ENCODE data around the gene RASL12. TPM values are rescaled to one million over a fixed set of nuclear protein-coding genes. Genes with fewer than 3 reads are reported as not detected.

RASL12 gene, protein sequence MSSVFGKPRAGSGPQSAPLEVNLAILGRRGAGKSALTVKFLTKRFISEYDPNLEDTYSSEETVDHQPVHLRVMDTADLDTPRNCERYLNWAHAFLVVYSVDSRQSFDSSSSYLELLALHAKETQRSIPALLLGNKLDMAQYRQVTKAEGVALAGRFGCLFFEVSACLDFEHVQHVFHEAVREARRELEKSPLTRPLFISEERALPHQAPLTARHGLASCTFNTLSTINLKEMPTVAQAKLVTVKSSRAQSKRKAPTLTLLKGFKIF
- 0.12 and 0.39 TPM in 2 replicates for total RNA-seq (2022)
- Bru-seq, nascent RNA: percentile 8 among the genes with signal in this experiment
- BruChase-seq, experiment 1, labeled RNA remaining after a 6-hour chase: percentile 18 among the genes with signal in this experiment
- BruChase-seq, experiment 2, labeled RNA remaining after a 2-hour chase: percentile 13 among the genes with signal in this experiment
- long read RNA-seq: 0 reads

DNA sequence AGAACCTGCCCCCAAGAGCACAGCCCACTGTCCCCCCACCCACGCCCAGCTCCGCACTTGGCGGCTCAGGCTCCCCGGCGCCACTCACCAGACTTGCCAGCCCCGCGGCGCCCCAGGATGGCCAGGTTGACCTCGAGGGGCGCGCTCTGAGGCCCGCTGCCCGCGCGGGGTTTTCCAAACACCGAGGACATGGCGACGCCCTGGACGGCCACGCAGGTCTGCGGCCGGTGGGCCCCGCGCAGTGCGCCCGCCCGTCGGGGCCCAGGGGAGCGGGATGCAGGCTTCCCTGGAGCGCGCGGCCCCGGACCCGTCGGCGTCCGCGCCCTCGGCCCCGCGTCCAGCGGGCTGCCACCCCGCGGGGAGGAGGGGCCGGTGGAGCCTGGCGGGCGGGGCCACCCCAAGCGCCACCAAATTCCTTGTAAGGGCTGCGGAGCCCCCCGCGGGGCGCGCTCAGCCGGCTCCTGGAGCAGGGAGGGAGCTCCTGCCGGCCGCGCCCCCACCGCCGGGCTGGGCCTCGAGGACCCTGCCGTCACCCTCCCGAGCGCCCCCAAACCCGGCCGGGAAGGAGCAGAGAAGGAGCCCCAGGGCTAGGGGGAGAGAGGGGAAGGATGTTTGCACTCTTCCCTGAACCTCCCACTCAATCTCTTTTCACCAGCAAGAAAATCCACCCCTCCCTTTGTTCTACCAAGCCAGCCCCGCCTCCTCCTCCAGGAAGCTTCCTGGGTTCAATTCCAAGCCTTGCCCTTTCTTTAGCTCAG lies at the start of gene RASL12:
RASL12 (minus strand) TSS at position 347 of the 758 bp plus-strand sequence; CDS start at position 191, 156 bp downstream.
- H3K27ac Mint-ChIP-seq (ENCODE audit: unreplicated experiment): no peak within 1 kb of the TSS
- CTCF ChIA-PET: interaction anchor here (0.6 to 1.4 kb wide), 2 partner anchors 13 to 46 kb away, joined by 3 to 5 read pairs; no protein-coding TSS in a partner anchor
- no TSS peak for BruUV-seq (replicated peaks)

GRCh38 chr15:65115542-65115941 lies 47.8 kb upstream of the RASL12 start:
- CTCF ChIA-PET: interaction anchor here (0.6 kb wide), 1 partner anchor 67 kb away, joined by 6 read pairs; no protein-coding TSS in a partner anchor
- DNase-seq: no peak
- Mint-ChIP-seq H3K4me1 (ENCODE audit: low read depth, unreplicated experiment) (no peaks in the 10 kb centered on the region), H3K4me3 (ENCODE audit: low read depth, unreplicated experiment) (no peak overlapping the region), H3K27me3 (ENCODE audit: unreplicated experiment) (no peaks in the 10 kb centered on the region), H3K36me3 (ENCODE audit: insufficient read depth, unreplicated experiment) (peaks cover 26% of the 10 kb centered on the region), H3K27ac (ENCODE audit: unreplicated experiment) (no peak overlapping the region), H3K9me3 (ENCODE audit: low read depth, unreplicated experiment) (no peaks in the 10 kb centered on the region)
- intact Hi-C loops (cut with micrococcal nuclease; ENCODE audit: unreplicated experiment): no loop called here
- no peak for TF ChIP-seq CTCF (IDR thresholded peaks at IDR 0.05; ENCODE audit: unreplicated experiment)
- no TSS peak for BruUV-seq (replicated peaks)

More for the DNA sequence above, at the start of gene RASL12:
- peaks cover 17% of the 10 kb centered on the region for H3K4me1 Mint-ChIP-seq (ENCODE audit: low read depth, unreplicated experiment)
- DNase-seq: no peak
- TF ChIP-seq CTCF (IDR thresholded peaks at IDR 0.05; ENCODE audit: unreplicated experiment): no peak
- no peaks in the 10 kb centered on the region for H3K9me3 Mint-ChIP-seq (ENCODE audit: low read depth, unreplicated experiment)
- H3K27me3 Mint-ChIP-seq (ENCODE audit: unreplicated experiment): peaks cover 41% of the 10 kb centered on the region
- H3K36me3 Mint-ChIP-seq (ENCODE audit: insufficient read depth, unreplicated experiment): peaks cover 5% of the 10 kb centered on the region
- H3K4me3 Mint-ChIP-seq (ENCODE audit: low read depth, unreplicated experiment): peak within 1 kb of the TSS; percentile 55
- intact Hi-C loops (cut with micrococcal nuclease; ENCODE audit: unreplicated experiment): no loop called here

GRCh38 chr15:65115086-65115485 lies 47.3 kb upstream of the RASL12 start, which contains the start of gene UBAP1L:
UBAP1L (minus strand) TSS chr15:65115200; CDS start chr15:65106215, 8,985 bp downstream.
- Mint-ChIP-seq H3K4me3 (ENCODE audit: low read depth, unreplicated experiment) (no peak within 1 kb of the TSS), H3K4me1 (ENCODE audit: low read depth, unreplicated experiment) (no peaks in the 10 kb centered on the region), H3K36me3 (ENCODE audit: insufficient read depth, unreplicated experiment) (peaks cover 25% of the 10 kb centered on the region), H3K9me3 (ENCODE audit: low read depth, unreplicated experiment) (no peaks in the 10 kb centered on the region), H3K27me3 (ENCODE audit: unreplicated experiment) (no peaks in the 10 kb centered on the region), H3K27ac (ENCODE audit: unreplicated experiment) (no peak within 1 kb of the TSS)
- CTCF ChIA-PET: interaction anchor here (0.5 kb wide), 1 partner anchor 187 kb away, joined by 4 read pairs; no protein-coding TSS in a partner anchor
- intact Hi-C loops (cut with micrococcal nuclease; ENCODE audit: unreplicated experiment): no loop called here
- BruUV-seq (replicated peaks): no TSS peak
- no peak for DNase-seq
- TF ChIP-seq CTCF (IDR thresholded peaks at IDR 0.05; ENCODE audit: unreplicated experiment): no peak

DNA sequence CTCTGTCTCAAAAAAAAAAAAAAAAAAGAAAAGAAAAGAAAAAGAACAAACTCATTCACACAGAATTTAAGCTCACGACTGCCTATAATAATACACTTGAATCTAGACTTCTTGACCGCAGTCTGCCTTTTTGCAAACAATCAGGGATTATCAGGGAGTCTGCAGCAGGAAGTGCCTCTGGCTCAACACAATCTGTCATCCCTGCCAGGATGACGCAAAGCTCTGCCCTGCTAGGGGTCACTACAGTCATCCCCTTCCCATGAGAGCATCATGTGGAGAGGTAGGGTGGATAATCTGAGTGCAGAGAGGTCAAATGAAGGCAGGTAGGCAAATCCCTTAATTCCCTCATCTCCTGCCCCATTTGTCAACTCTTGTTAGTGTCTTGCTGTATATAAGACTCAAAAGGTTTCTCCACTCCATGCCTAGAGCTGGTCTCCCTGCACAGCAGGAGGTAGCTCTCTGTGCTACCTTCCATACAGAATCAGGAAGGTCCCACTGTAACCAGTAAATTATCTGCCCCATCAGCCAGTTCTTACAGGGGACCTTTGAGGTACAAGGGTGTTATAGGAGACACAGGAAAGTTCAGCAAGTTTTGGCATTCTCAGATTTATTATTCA lies 43.0 kb upstream of the RASL12 start:
- CTCF ChIA-PET: interaction anchor here (1.6 kb wide), 1 partner anchor 9 kb away, joined by 6 read pairs; no protein-coding TSS in a partner anchor
- Mint-ChIP-seq H3K4me1 (ENCODE audit: low read depth, unreplicated experiment) (no peaks in the 10 kb centered on the region), H3K27me3 (ENCODE audit: unreplicated experiment) (no peaks in the 10 kb centered on the region), H3K36me3 (ENCODE audit: insufficient read depth, unreplicated experiment) (no peaks in the 10 kb centered on the region), H3K9me3 (ENCODE audit: low read depth, unreplicated experiment) (no peaks in the 10 kb centered on the region), H3K4me3 (ENCODE audit: low read depth, unreplicated experiment) (no peak overlapping the region), H3K27ac (ENCODE audit: unreplicated experiment) (no peak overlapping the region)
- no TSS peak for BruUV-seq (replicated peaks)
- DNase-seq: no peak
- intact Hi-C loops (cut with micrococcal nuclease; ENCODE audit: unreplicated experiment): no loop called here
- TF ChIP-seq CTCF (IDR thresholded peaks at IDR 0.05; ENCODE audit: unreplicated experiment): no peak

Measured in Calu3 (cell line).